Measurements from ENCODE around the gene BRPF1.

Gene BRPF1

DNA sequence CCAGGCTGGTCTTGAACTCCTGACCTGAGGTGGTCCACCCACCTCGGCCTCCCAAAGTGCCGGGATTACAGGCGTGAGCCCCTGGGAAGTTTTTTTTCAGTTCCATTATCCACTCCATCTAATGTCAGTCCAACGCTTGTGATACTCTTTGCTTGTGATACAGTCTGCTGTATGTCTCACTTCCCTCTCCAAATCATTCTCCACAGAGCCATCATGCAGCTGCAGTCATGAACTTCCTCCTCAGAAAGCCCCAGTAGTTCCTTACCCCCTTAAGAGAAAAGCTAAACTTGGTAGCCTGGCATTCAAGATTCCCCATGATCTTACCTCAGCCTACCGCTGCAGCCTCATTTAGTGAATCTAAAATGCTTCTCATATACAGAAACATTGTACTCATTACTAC, 63.7 kb downstream of the BRPF1 start:
- Mint-ChIP-seq H3K27ac (peak overlapping the region; percentile 80 to 89 (median 83)), H3K9me3 (no peaks in the 10 kb centered on the region), H3K36me3 (ENCODE audit: low read depth) (peaks cover 39% of the 10 kb centered on the region), H3K4me3 (peak overlapping the region; percentile 77 to 92 (median 87)), H3K27me3 (ENCODE audit: low read depth) (no peaks in the 10 kb centered on the region), H3K4me1 (peaks cover 28% of the 10 kb centered on the region)
- TF ChIP-seq CTCF (IDR thresholded peaks at IDR 0.05; ENCODE audit: unreplicated experiment in 3 of 3), result no peak

- Mint-ChIP-seq H3K9me3 (no peaks in the 10 kb centered on the region), H3K27me3 (ENCODE audit: low read depth) (no peaks in the 10 kb centered on the region), H3K27ac (no peak overlapping the region), H3K4me1 (peaks cover 17% of the 10 kb centered on the region), H3K4me3 (peak overlapping the region in 1 of 3 experiments; percentile 42), H3K36me3 (ENCODE audit: low read depth) (peaks cover 50% of the 10 kb centered on the region)
- TF ChIP-seq CTCF (IDR thresholded peaks at IDR 0.05; ENCODE audit: unreplicated experiment in 3 of 3), result no peak
Observed at GRCh38 chr3:9797196-9797945, 65.8 kb downstream of the BRPF1 start.

All from nephron (organoid).